ENCODE data around the gene PGRMC1.
"Not testable (repeated sequence)": the region's sequence is repeated elsewhere in the genome, so short reads cannot be mapped to it uniquely, and the experiment has no call there.

PGRMC1 gene

DNA sequence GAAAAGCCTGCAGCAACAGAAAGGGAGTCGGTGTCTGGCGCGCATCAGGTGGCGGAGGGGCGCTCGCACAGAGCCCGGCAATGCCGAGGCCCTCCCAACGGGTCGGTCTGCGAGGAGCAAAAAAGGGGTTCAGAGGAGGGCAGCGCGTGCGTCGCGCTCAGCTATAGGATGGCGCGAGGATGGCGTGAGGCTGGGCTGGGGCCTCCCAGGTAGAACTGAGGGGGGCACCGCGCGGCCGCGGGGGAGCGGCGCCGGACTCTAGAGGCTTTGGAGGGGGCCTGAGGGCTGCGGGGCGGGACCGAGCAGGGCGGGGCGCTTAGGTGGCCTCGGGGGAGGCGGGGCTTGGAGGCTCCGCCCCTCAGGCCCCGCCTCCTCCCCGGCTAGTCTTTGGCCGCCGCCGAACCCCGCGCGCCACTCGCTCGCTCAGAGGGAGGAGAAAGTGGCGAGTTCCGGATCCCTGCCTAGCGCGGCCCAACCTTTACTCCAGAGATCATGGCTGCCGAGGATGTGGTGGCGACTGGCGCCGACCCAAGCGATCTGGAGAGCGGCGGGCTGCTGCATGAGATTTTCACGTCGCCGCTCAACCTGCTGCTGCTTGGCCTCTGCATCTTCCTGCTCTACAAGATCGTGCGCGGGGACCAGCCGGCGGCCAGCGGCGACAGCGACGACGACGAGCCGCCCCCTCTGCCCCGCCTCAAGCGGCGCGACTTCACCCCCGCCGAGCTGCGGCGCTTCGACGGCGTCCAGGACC, at the start of gene PGRMC1:
PGRMC1 (plus strand) TSS at position 414 of the 751 bp plus-strand sequence; CDS start at position 493, 79 bp downstream.
- peak; percentile 61 to 81 for DNase-seq

DNA sequence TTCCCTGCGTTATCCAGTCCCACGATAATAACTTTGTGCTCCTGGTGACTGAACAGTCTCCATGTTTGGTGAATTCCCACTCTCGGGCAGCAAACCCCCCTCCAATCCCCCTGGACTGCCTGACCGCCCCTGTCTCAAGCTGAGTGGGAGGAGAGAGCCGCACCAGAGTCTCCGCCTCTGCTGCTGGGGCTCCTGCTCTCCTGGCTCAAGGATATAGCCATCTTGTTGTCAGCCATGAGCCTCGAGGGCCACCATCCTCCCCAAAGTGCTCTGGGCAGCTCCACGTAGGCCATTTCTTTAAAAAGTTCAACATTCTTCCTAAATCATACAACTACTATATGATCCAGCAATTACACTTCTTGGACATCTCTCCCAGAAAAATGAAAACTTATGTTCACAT, 49.3 kb upstream of the PGRMC1 start:
- no peak for DNase-seq

DNA sequence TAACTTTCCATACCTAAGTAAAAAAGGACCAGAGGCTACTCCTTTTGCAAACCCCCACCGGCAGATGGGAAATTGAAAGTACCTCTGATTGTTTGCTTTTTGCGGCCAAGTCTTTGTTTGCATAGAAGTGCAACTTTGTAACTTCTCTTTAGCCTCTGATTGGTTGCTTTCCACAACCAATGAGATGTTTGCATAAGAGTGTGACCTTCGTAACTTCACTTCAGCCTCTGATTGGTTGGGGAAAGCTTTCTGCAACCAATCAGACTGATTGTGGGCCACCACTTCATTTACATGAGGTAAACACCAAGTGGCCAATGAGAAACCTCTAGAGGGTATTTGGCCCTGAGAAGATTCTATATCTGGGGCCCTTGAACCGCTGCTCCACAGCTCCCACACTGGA, 48.8 kb upstream of the PGRMC1 start:
- DNase-seq: no peak

DNA sequence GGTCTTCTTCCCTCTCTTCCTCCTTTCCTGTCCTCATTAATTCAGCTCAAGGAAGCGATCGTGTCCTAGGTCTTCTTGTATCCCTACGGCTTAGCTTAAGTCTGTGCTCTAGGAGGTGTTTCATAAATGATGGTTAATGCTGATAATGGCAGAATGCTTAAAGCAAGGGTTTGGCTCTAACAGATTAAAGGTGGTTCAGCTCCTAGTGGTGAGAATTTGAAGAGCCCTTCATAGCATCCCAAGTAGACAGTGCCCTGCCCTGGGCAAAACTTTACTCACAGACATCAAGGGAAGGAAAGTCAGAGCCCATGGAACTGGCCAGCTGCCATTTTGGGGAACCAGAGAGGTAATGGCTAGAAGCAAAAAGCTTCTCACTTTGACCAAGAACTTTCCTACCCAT, 47.0 kb upstream of the PGRMC1 start:
- DNase-seq: no peak

DNA sequence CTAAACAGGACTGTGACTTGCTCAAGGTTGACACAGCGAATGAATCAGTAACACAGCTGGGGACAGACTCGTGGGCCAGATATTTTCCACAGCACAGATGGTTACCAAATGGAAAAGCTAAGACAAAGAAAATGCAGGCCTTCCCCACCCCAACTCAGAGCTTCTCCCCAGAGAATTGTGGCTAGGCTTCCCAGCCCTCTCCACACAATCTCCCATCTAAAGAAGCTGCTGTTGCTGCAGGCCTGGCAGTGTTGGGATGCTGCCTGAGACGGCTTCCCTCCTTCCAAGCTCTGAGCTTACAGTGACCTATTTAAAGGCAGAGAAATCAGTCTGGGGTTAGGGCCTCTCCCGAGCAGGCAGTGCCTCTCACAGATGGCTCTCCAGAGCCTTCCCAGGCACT, 46.5 kb upstream of the PGRMC1 start:
- DNase-seq: no peak

DNA sequence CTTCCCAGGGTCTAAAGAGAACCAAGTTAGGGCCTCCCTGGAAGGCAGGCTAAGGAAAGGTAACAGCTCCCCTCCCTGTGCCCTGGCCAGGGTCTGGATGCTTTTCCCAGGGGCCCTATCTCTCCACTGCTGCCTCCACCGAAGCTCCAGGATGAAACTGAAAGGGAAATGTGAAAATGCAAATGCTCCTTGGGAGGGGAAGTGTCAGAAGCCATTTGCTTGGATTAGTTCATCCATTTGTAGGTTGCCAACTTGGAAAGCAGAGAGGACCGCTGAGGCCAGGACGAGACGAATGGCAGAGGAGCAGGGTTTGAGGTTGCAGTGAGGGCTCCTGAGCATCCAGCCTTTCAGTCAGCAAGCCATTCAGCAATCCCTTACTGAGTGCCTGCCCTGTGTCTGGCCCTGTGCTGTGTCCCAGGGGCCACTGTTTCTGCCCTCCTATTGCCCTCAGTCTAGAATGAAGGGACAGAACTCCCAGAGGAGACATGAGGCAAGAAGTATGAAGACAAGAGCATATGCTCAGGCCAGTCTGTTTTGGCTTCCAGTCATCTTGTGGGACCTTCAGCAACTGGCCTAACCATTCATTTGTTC, 45.9 kb upstream of the PGRMC1 start:
- DNase-seq: no peak

DNA sequence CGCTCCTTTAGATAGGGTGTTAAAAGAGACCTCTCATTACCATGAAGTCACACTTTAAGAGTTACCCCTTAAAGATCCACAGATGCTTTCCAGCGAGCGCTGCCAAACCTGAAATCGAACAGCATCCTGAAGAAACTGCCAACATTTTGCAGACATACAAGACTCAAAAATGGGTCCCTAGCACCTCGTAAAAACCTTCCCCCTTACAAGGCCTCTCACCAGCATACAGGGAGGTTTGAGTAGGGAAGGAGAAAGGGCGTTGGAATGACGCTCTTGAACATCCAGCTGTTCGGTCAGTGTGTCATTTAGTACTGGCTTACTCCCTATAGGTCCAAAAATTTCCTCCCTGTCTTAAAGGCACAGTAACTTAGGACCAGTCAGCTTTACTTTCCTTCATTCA, 45.3 kb upstream of the PGRMC1 start:
- DNase-seq: no peak

DNA sequence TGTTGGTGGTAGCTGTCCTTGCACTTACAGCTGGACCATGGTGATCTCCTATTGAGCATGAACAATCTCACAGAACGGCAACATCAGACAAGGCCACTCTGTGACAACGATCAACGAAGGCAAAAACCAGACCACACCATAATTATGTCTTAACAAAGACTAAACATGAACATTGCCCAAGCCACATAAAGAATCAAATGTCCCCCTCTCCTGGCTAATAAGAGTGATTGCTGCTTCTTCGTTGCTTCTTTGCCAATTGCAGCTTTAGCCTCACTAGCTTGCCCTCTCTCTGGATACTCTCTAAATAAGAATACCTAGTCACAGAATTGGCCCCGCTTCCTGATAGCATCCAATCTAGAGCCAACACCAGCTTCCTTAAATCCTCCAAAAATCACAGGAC, 41.5 kb upstream of the PGRMC1 start:
- no peak for DNase-seq

DNA sequence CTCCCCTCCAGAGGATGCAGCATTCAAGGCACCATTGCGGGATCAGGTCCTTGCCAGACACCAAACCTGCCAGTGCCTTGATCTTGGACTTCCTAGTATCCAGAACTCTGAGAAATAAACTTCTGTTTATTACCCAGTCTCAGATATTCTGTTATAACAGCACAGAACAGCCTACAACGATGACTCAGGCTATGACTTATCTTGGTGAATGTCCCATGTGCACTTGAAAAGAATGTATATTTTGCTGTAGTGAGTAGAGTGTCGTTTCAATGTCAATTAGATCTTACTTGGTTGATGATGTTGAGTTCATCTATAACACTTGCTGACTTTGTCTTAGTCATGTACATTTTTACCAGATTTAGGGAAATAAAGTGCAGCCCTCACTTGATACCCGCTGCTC, 34.5 kb upstream of the PGRMC1 start:
- no peak for DNase-seq

DNA sequence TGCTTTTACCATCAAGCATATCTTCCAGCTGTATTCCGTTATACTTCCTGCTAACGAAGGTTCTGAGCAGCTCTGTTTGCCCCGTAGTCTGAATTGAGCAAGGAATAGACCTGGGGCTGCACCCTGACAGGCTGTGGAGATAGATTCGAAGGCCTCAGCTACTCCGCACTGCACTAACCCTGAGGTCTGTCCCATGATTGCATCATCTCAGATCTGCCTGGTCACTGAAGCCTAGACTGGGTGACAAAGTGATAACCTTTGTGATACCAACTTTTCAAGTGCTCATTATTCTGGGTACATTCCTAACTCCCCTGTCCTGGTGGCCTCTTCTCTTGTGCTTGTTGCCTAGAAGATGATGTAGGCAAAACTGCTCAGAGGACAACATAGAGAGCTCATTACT, 29.9 kb upstream of the PGRMC1 start:
- DNase-seq: peak in 1 of 2 experiments; percentile 2

DNA sequence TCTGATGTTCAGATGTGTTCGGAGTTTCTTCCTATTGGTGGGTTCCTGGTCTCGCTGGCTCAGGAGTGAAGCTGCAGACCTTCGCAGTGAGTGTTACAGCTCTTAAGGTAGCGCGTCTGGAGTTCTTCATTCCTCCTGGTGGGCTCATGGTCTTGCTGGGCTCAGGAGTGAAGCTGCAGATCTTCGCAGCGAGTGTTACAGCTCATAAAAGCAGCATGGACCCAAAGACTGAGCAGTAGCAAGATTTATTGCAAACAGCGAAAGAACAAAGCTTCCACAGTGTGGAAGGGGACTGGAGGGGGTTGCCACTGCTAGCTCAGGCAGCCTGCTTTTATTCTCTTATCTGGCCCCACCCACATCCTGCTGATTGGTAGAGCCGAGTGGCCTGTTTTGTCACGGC, 28.6 kb upstream of the PGRMC1 start:
- not testable (repeated sequence) for DNase-seq

DNA sequence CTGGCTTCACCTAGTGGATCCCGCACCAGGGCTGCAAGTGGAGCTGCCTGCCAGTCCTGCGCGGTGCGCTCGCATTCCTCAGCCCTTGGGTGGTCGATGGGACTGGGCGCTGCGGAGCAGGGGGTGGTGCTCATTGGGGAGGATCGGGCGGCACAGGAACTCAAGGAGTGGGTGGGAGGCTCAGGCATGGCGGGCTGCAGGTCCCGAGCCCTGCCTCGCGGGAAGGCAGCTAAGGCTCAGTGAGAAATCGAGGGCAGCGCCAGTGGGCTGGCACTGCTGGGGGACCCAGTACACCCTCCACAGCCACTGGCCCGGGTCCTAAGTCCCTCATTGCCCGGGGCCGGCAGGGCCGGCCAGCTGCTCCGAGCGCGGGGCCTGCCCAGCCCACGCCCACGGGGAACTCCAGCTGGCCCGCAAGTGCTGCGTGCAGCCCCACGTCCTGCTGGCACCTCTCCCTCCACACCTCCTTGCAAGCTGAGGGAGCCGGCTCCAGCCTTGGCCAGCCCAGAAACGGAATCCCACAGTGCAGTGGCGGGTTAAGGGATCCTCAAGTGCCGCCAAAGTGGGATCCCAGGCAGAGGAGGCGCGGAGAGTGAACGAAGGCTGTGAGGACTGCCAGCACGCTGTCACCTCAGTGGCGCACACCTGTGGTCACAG, 27.6 kb upstream of the PGRMC1 start:
- DNase-seq: no peak

DNA sequence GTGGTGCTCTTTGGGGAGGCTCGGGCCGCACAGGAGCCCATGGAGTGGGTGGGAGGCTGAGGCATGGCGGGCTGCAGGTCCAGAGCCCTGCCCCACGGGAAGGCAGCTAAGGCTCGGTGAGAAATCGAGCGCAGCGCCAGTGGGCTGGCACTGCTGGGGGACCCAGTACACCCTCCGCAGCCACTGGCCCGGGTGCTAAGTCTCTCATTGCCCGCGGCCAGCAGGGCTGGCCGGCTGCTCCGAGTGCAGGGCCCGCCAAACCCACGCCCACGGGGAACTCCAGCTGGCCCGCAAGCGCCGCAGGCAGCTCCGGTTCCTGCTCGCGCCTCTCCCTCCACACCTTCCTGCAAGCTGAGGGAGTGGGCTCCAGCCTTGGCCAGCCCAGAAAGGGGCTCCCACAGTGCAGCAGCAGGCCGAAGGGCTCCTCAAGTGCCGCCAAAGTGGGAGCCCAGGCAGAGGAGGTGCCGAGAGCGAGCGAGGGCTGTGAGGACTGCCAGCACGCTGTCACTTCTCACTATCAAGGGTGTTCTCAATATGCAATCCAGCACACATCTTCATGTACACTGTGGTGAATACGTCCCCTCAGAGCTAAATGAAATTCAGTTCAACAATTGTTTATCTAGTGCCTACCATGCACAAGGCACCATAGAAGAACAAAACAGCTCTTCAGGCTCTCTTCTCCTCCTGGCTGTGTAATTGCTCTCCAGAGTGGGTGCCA, 25.0 kb upstream of the PGRMC1 start:
- not testable (repeated sequence) for DNase-seq

DNA sequence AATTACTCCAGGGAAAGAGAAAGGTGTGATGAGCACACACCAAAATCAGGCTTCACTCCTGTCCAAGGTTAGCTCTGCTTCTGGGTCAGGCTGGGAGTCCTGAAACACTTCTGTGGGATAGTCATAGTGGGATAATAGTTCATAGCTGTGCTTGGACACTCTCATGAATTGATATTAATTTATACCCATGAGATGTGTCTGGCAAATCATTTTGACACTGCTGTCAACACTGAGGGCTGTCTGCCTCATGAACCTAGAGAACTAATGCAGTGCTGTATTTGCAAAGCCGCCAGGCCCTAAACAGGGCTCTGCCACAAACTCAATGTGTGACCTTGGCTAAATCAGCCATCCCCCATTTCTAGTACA, 24.5 kb upstream of the PGRMC1 start:
- no peak for DNase-seq

DNA sequence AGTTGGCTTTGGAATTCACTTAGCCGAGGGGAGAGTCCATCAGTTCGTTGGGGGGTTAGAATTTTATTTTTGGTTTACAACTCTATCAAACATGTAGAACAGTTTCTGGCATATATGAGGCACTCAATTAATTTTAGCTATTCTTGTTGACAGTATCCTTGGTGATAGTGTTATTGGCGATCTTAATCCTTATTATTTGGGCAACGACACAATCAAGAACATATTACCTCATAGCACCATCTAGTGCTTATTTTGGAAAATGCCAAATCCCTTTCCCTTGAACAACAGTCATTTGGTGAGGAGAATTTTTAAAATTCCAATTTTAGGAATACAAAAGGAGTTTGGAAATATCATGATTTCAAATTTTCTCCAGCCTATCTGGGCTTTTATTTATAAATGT, 17.9 kb upstream of the PGRMC1 start:
- DNase-seq: no peak

DNA sequence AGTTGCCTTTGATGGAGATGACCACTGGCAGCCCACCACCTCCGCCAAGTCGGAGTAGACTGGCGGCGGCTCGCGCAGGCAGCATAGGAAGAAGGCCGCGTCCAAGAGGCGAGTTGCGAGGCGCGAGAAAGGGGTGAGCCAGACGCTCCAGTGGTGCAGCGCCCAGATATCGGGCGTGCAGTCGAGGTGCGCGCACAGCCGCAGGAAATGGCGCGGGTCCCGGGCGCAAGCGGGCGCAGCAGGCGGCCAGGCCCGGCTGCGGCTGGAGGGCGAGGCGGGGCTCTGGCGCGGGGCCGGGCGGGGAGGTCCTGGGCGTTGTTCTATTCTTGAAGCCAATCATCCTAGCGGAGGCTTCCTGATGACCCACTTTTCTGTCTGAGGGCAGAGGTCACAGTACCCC, 13.2 kb upstream of the PGRMC1 start:
- DNase-seq: no peak

DNA sequence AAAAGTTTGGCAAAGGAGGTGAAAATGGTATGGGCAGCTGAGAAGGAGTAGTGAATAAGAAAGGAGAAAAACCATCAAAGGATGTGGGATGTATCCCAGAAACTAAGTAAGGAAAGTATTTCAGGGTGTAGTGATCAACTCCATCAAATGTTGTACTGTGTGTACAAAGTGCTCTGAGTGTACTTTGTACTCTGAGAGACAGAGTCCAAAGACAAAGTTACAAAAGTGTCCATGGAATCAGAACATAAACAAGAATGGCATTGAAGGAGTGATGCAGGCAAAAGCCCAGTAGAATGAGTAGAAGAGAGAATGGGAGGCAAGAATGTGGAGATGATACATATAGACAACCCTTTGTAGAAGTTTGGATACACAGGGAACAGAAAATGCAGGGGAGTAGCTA, 12.3 kb upstream of the PGRMC1 start:
- no peak for DNase-seq

DNA sequence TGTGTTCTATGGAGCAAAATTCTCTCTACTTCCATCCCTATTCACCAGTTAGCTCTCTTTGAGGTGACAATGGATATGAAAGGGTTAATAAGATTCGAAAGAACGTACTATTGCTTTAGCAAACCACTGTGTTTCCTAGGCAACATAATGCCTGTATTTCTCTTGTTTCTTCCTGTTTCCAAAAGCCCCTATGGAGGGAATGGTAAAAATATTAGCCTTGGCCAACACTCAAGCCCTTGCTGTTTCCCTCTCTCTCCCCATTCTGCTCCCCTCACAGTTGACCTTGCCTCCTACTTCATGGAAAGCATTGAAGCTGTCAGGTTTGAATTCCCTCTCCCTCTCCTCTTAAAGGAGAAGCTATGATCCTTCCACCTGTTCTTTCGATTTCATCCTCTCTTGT, 9.6 kb upstream of the PGRMC1 start:
- DNase-seq: no peak

DNA sequence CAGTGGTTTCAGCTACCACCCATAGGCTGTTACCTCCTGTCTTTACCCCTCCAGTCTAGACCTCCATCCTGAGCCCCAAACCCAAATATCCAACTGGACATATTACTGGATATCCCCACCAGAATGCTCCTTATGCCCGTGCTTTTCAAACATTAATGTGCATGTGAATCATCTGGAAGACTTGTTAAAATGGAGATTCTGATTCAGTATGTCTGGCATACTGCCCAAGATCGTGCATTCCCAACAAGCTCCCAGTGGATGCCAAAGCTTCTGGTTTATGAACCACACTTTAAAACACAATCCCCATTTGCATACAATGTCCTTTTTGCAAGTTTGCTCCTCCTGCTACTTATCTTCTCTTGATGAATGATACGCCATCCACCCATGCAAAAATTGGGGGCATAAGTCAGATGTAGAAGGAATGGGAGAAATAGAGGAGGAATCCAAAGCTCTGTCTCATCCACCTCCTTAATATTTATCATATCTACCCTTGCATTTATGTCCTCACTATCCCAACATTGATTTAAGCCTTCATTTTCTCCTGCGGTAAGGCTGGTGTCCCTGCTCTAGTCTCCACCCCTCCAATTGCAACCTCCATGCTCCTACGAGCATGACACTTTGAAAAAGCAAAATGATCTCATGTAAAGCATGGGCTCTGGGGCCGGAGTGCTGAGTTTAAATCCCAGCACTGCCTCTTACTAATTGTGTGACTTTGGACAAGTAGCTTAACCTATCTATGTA, 7.4 kb upstream of the PGRMC1 start:
- DNase-seq: no peak

DNA sequence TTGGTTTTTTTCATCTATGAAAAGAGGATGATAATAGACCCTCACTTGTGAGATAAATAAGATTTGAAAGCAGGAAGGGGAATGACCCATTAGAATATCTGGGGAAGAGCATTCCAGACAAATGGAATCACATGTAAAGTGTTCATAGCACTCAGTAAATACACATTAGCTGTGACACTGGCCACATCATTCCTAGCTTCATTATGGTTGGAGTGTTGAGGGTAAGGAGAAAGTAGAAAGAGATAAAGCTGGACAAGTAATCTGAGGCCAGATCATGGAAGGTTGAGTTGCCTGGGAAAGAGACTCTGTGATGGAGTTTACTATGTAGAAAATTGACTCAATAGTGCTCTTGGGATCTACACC, 6.9 kb upstream of the PGRMC1 start:
- no peak for DNase-seq

DNA sequence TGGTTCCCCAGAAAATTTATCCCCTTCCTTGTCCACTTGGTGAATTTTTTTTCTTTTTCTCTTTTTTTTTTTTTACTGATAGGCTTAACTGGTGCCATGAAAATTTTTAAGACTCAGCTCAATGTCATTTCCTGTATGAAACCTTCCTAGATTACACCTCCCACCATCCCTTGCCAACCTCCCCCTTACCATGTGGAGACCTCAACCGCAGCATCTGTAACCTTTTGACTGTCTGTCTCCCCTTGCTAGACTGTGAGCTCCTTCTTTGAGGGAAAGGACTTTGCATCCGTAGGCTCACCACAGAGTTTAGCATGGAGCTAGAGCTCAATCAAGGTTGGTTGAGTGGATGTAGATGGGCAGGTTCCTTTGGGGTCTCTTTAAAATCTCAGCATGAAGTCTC, 5.2 kb upstream of the PGRMC1 start:
- DNase-seq: no peak

DNA sequence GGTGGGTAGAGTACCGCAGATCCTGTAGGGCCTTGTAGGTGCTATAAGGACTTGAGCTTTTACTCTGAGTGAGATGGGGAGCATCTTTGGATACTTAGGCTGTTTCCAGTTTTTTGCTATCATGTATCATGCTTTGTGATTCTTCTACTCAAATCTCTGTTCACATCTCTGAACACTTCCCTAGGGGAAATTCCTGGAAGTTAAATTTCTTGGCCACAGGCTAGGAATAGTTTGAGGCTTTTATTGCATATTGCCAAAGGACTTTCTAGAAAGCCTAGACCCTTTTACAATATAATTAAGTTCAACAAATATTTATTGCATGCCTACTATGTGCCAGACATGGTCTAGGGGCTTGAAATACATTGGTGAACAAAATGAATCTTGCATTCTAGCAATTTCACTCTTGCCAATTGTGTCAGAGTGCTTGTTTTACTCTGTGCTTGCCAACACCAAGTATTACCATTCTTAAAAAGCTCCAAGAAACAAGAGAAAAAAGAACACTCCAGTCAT, 4.1 kb upstream of the PGRMC1 start:
- DNase-seq: no peak

DNA sequence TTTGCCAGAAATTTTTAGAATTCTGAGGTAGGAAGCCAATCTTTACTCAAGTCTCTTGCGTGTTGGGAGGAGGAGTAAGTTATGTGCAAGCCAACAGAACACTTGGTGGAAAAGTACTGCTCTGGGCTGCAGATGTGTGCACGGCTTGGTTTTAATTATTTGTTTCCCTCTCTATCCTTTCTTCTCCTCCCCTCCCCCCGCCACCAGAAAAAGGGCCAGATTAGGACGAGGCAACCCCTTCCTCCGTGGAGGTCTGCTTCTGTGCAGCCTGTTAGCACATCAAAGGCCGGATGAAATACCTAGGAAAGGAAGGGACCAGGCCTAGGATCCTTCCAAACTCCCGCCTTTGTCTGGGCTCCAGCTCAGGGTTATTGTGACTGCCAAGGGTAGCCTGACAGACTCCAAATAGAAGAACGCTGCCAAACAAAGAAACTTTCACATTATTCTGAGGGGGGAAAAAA, 1.0 kb upstream of the PGRMC1 start:
- DNase-seq: no peak
